Endothelial cell of umbilical vein (primary cell): ENCODE measurements around the gene PHACTR1. TPM values are rescaled to one million over a fixed set of nuclear protein-coding genes. Genes with fewer than 3 reads are reported as not detected.

Source experiments
- BruUV-seq: library from RNA; stranded (reverse); fragments of 400-500 nt; replicated peaks from 2 replicates; lab custom pipeline; 2021; lab: Mats Ljungman, UMichigan
- CTCF ChIA-PET: fragments of 300-600, 350-600 bp; sonication (Branson Sonifier 250); formaldehyde crosslinking; loops from one replicate; lab custom pipeline; 2021; ENCODE audit warnings: antibody characterized with exemption, inconsistent platforms; lab: Charles Lee
- POLR2A ChIA-PET: fragments of 300-600, 350-600 bp; sonication (Branson Sonifier 250); formaldehyde crosslinking; loops from one replicate; lab custom pipeline; 2021; ENCODE audit warnings: antibody characterized with exemption, inconsistent platforms; lab: Charles Lee
- DNase-seq: peaks from one replicate; pipeline ENCODE4 v3.0.0-alpha.2; 2011; ENCODE audit warnings: low read depth, low spot score
- FAIRE-seq: peaks from 2 replicates; lab custom pipeline; 2011; peaks lifted over from hg19 to GRCh38; lab: Jason Lieb, UNC
- H2AFZ ChIP-seq: 2 replicates; pipeline ENCODE4 v1.6.0; 2012; ENCODE audit warnings: low read depth, low read length, control low read depth, inconsistent platforms
- H3K27ac ChIP-seq: 2 replicates; pipeline ENCODE4 v1.5.1; 2011; ENCODE audit warnings: low read depth, mild to moderate bottlenecking, control low read depth, low read length, moderate library complexity; ENCODE audit not compliant: insufficient read depth
- H3K27me3 ChIP-seq, 2 experiments: 2 replicates each; pipeline versions ENCODE4 v1.6.0 to v1.6.1; 2011; ENCODE audit warnings: low read length in 2 of 2, mixed read lengths in 1 of 2; ENCODE audit not compliant: control insufficient read depth in 2 of 2, insufficient read depth in 2 of 2
- H3K36me3 ChIP-seq, 2 experiments: 2 replicates in 1 of 2; 3 replicates in 1 of 2; pipeline ENCODE4 v1.5.1; 2011; ENCODE audit warnings: low read length in 2 of 2, mild to moderate bottlenecking in 1 of 2, moderate library complexity in 1 of 2; ENCODE audit not compliant: control insufficient read depth in 2 of 2, insufficient read depth in 2 of 2; ENCODE audit errors: extremely low read depth in 1 of 2
- H3K4me1 ChIP-seq: 3 replicates; pipeline ENCODE4 v1.5.1; 2011; ENCODE audit warnings: mild to moderate bottlenecking, low read length; ENCODE audit not compliant: control insufficient read depth, insufficient read depth; ENCODE audit errors: extremely low read depth
- H3K4me2 ChIP-seq: 2 replicates; pipeline ENCODE4 v1.6.1; 2011; ENCODE audit warnings: low read length, control low read depth, mixed read lengths; ENCODE audit not compliant: insufficient read depth
- H3K4me3 ChIP-seq, 3 experiments: fragments of 200-600 bp in 1 of 3; sonication (generic), shearing (Covaris generic) in 1 of 3; replicated peaks in 1 of 3; 2 replicates each; pipeline ENCODE4 v1.5.1; 2011 to 2016; ENCODE audit warnings: control low read depth in 3 of 3, low read length in 3 of 3, mild to moderate bottlenecking in 2 of 3, inconsistent platforms in 1 of 3, low read depth in 1 of 3, moderate library complexity in 1 of 3; ENCODE audit not compliant: insufficient read depth in 1 of 3
- H3K79me2 ChIP-seq: 2 replicates; pipeline ENCODE4 v1.6.0; 2012; ENCODE audit warnings: low read length, inconsistent platforms; ENCODE audit not compliant: control insufficient read depth, insufficient read depth
- H3K9ac ChIP-seq: replicated peaks from 2 replicates; pipeline ENCODE3; 2011; ENCODE audit warnings: low read length, control low read depth; ENCODE audit not compliant: insufficient read depth; ENCODE audit errors: extremely low read depth
- H3K9me1 ChIP-seq: replicated peaks from 3 replicates; pipeline ENCODE4 v1.6.0; 2011; ENCODE audit warnings: mild to moderate bottlenecking, low read length; ENCODE audit not compliant: control insufficient read depth, insufficient read depth; ENCODE audit errors: extremely low read depth
- H3K9me3 ChIP-seq: replicated peaks from 2 replicates; pipeline ENCODE4 v1.5.1; 2012; ENCODE audit warnings: low read length, inconsistent platforms; ENCODE audit not compliant: control insufficient read depth, insufficient read depth
- H4K20me1 ChIP-seq: replicated peaks from 2 replicates; pipeline ENCODE3; 2011; ENCODE audit warnings: mild to moderate bottlenecking, low read length; ENCODE audit not compliant: control insufficient read depth, insufficient read depth; ENCODE audit errors: extremely low read depth
- CTCF ChIP-seq, 2 donors: IDR thresholded peaks; 1 replicate in 1 of 2; 2 replicates in 1 of 2; pipeline ENCODE4 v1.5.1; 2011; ENCODE audit warnings: low read length in 2 of 2, mild to moderate bottlenecking in 2 of 2, moderate library complexity in 2 of 2, control low read depth in 1 of 2, inconsistent platforms in 1 of 2, low read depth in 1 of 2; ENCODE audit not compliant: insufficient read depth in 1 of 2; ENCODE audit errors: extremely low read depth in 1 of 2
- EZH2 ChIP-seq: IDR thresholded peaks from 2 replicates; pipeline ENCODE4 v1.6.1; 2012; ENCODE audit warnings: borderline replicate concordance, low read depth, mild to moderate bottlenecking, moderate library complexity, low read length, inconsistent platforms; ENCODE audit not compliant: severe bottlenecking
- FOS ChIP-seq: IDR thresholded peaks from 2 replicates; pipeline ENCODE4 v1.6.1; 2011; ENCODE audit warnings: mild to moderate bottlenecking, low read length, moderate library complexity, borderline replicate concordance; ENCODE audit not compliant: insufficient read depth
- GATA2 ChIP-seq: IDR thresholded peaks from 2 replicates; pipeline ENCODE4 v1.7.0; 2011; ENCODE audit warnings: low read depth, mild to moderate bottlenecking, moderate library complexity, mixed read lengths, low read length; ENCODE audit not compliant: insufficient read length, insufficient read depth
- JUN ChIP-seq: IDR thresholded peaks from 2 replicates; pipeline ENCODE4 v1.6.1; 2011; ENCODE audit warnings: borderline replicate concordance, low read depth; ENCODE audit not compliant: insufficient read length, insufficient read depth
- MAX ChIP-seq: IDR thresholded peaks from 2 replicates; pipeline ENCODE4 v1.6.1; 2011; ENCODE audit not compliant: insufficient read depth, insufficient read length
- MYC ChIP-seq: IDR thresholded peaks from one replicate; pipeline ENCODE4 v1.6.1; 2011; ENCODE audit warnings: mild to moderate bottlenecking, low read depth, low read length
- POLR2A ChIP-seq: IDR thresholded peaks from 2 replicates; pipeline ENCODE4 v1.6.1; 2012; ENCODE audit warnings: low read depth, mild to moderate bottlenecking, control low read depth, low read length
- POLR2AphosphoS5 ChIP-seq: IDR thresholded peaks from 2 replicates; pipeline ENCODE4 v1.6.1; 2012; ENCODE audit warnings: low read depth, mild to moderate bottlenecking, control low read depth, low read length, moderate library complexity; ENCODE audit not compliant: insufficient read depth
- dilution Hi-C: fragments of 300-500 bp; cut with MboI; formaldehyde crosslinking; loops from one replicate; pipeline ENCODE4 v1.15.0; 2019; ENCODE audit warnings: low sequenced_read_pairs; ENCODE audit not compliant: extremely low pct_ligation_motif_present
- intact Hi-C: fragments of 100-400 bp; cut with micrococcal nuclease; formaldehyde crosslinking; loops from one replicate; pipeline ENCODE4 v1.10.0; 2022
- polyA plus RNA-seq, 4 experiments: library from polyadenylated mRNA; depleted of rRNA in 3 of 4; stranded (reverse) in 3 of 4; unstranded in 1 of 4; fragments of >200 nt; gene quantifications; 2 replicates each; pipeline versions ENCODE4 v1.2.1 to v1.2.3, GENCODE V29; 2011 to 2012; ENCODE audit warnings: missing spikeins in 1 of 4
- total RNA-seq: library from RNA; stranded (reverse); gene quantifications from 2 replicates; pipeline ENCODE4 v1.2.3, GENCODE V29; 2021

Gene PHACTR1
- total and polyA plus RNA-seq, 2 donors (not counting 3 experiments of a cell fraction or from before 2014, with no cell fraction given) = 2.4 to 23.2 TPM

GRCh38 chr6:13068586-13069210 lies 352.1 kb downstream of the PHACTR1 start:
- no peak overlapping the region for H3K4me3 ChIP-seq
- FAIRE-seq (peak; percentile 75), DNase-seq (peak; percentile 63)
- ChIA-PET CTCF (interaction anchor here (0.8 to 1.0 kb wide), 3 partner anchors 20 to 157 kb away, joined by 3 read pairs; no protein-coding TSS in a partner anchor), POLR2A (no interaction called here)
- H3K79me2 ChIP-seq = no peaks in the 10 kb centered on the region
- dilution Hi-C loops (no loop called here), intact Hi-C loops (no loop called here)
- no peaks in the 10 kb centered on the region for H3K9me3 ChIP-seq
- H3K36me3 ChIP-seq = no peaks in the 10 kb centered on the region
- H3K9ac ChIP-seq = no peak overlapping the region
- no peaks in the 10 kb centered on the region for H3K9me1 ChIP-seq
- H4K20me1 ChIP-seq = no peaks in the 10 kb centered on the region
- peaks cover 10% of the 10 kb centered on the region for H3K4me1 ChIP-seq
- TF ChIP-seq JUN (no peak), GATA2 (no peak), POLR2A (no peak), EZH2 (no peak), CTCF (IDR thresholded peaks at IDR 0.05; ENCODE audit: extremely low read depth in 1 of 2, insufficient read depth in 1 of 2, low read depth in 1 of 2, low read length in 2 of 2) (no peak), MYC (no peak), MAX (no peak), FOS (no peak), POLR2AphosphoS5 (no peak)
- no TSS peak for BruUV-seq
- no peak overlapping the region for H3K27ac ChIP-seq
- H3K4me2 ChIP-seq = peak overlapping the region; percentile 47
- H3K27me3 ChIP-seq = no peaks in the 10 kb centered on the region
- no peak overlapping the region for H2AFZ ChIP-seq
